ENCODE measurements around the gene AHNAK.

DNA sequence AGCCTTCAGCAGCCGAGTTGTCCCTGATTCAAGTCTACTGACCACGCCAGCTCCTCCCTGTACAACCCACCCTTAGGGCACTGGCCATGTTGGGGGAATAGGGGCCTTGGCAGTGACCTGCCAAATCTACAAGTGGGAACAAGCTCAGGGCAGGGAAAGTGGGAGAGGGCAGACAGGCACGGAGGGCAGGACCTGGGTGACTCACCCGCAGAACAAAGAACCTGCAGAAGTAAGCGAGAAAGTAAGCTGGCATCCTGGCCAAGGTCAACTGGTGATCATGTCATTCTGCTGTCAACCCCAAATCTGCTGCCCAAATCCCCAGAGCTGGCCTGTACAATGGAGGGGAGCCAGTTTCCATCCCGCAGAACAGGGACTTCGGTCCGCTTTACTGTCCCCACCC is 135.6 kb downstream of the AHNAK start:
- no peak for TF ChIP-seq POLR2A (IDR thresholded peaks at IDR 0.05)
- TF ChIP-seq, protein P1, sequence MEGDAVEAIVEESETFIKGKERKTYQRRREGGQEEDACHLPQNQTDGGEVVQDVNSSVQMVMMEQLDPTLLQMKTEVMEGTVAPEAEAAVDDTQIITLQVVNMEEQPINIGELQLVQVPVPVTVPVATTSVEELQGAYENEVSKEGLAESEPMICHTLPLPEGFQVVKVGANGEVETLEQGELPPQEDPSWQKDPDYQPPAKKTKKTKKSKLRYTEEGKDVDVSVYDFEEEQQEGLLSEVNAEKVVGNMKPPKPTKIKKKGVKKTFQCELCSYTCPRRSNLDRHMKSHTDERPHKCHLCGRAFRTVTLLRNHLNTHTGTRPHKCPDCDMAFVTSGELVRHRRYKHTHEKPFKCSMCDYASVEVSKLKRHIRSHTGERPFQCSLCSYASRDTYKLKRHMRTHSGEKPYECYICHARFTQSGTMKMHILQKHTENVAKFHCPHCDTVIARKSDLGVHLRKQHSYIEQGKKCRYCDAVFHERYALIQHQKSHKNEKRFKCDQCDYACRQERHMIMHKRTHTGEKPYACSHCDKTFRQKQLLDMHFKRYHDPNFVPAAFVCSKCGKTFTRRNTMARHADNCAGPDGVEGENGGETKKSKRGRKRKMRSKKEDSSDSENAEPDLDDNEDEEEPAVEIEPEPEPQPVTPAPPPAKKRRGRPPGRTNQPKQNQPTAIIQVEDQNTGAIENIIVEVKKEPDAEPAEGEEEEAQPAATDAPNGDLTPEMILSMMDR (IDR thresholded peaks at IDR 0.05), result no peak
